Thoracic aorta (tissue), 2 donors: ENCODE results near the gene MSI2. TPM values are rescaled to one million over a fixed set of nuclear protein-coding genes. Genes with fewer than 3 reads are reported as not detected.

Source experiments
- ATAC-seq: fragments of 150-250 bp; one replicate; pipeline ENCODE4 v1.8.0; 2017; ENCODE audit warnings: low read depth; ENCODE audit not compliant: insufficient number of reproducible peaks, low FRiP score
- DNase-seq: peaks from one replicate; pipeline ENCODE4 v3.0.0-alpha.2; 2020; ENCODE audit warnings: low spot score
- H3K27ac ChIP-seq, 2 donors: fragments of 200-600 bp; sonication (generic); 1 replicate in 1 of 2; 2 replicates in 1 of 2; pipeline ENCODE4 v1.5.1; 2016; ENCODE audit warnings: mild to moderate bottlenecking in 2 of 2, moderate library complexity in 2 of 2
- H3K27me3 ChIP-seq: fragments of 200-600 bp; sonication (generic); replicated peaks from 2 replicates; pipeline ENCODE4 v1.6.0; 2016; ENCODE audit warnings: mild to moderate bottlenecking; ENCODE audit not compliant: insufficient read depth
- H3K36me3 ChIP-seq: fragments of 200-600 bp; sonication (generic); one replicate; pipeline ENCODE4 v1.5.1; 2016
- H3K4me1 ChIP-seq, 2 donors: fragments of 200-600 bp; sonication (generic); 1 replicate in 1 of 2; 2 replicates in 1 of 2; pipeline versions ENCODE4 v1.5.1 to v1.6.0; 2016; ENCODE audit warnings: low read depth in 2 of 2, mild to moderate bottlenecking in 1 of 2; ENCODE audit not compliant: control insufficient read depth in 1 of 2
- H3K4me3 ChIP-seq: fragments of 200-600 bp; sonication (generic); 2 replicates; pipeline ENCODE4 v1.5.1; 2016; ENCODE audit warnings: mild to moderate bottlenecking
- H3K9me3 ChIP-seq: fragments of 200-600 bp; sonication (generic); 2 replicates; pipeline ENCODE4 v1.5.1; 2016
- CTCF ChIP-seq: fragments of 200-600 bp; sonication (generic); IDR thresholded peaks from one replicate; pipeline ENCODE4 v1.5.1; 2019; ENCODE audit warnings: antibody characterized with exemption
- total RNA-seq, 2 donors: library from RNA; depleted of rRNA; stranded (reverse); fragments of >200 nt; gene quantifications; one replicate each; pipeline versions ENCODE4 v1.1.0 to v1.2.3, GENCODE V29; 2016

MSI2 gene
- total RNA-seq, 2 donors from 2014 or later, result 32.1 to 46.2 TPM

GRCh38 chr17:57533684-57534305, 277.5 kb downstream of the MSI2 start:
- peaks cover 0 to 6% of the 10 kb centered on the region in 2 donors for H3K4me1 ChIP-seq
- H3K4me3 ChIP-seq, result no peak overlapping the region
- no peaks in the 10 kb centered on the region for H3K27me3 ChIP-seq
- ATAC-seq, result no peak
- no peaks in the 10 kb centered on the region for H3K9me3 ChIP-seq
- H3K36me3 ChIP-seq, result no peaks in the 10 kb centered on the region
- TF ChIP-seq CTCF, result no peak
- no peak for DNase-seq
- H3K27ac ChIP-seq, result no peak overlapping the region

GRCh38 chr17:57534863-57535248, 278.5 kb downstream of the MSI2 start:
- no peak overlapping the region for H3K27ac ChIP-seq
- H3K4me3 ChIP-seq, result no peak overlapping the region
- no peaks in the 10 kb centered on the region for H3K36me3 ChIP-seq
- ATAC-seq, result no peak
- H3K9me3 ChIP-seq, result no peaks in the 10 kb centered on the region
- no peak for TF ChIP-seq CTCF
- H3K4me1 ChIP-seq, result peaks cover 0 to 15% of the 10 kb centered on the region in 2 donors
- DNase-seq, result no peak
- H3K27me3 ChIP-seq, result no peaks in the 10 kb centered on the region

DNA sequence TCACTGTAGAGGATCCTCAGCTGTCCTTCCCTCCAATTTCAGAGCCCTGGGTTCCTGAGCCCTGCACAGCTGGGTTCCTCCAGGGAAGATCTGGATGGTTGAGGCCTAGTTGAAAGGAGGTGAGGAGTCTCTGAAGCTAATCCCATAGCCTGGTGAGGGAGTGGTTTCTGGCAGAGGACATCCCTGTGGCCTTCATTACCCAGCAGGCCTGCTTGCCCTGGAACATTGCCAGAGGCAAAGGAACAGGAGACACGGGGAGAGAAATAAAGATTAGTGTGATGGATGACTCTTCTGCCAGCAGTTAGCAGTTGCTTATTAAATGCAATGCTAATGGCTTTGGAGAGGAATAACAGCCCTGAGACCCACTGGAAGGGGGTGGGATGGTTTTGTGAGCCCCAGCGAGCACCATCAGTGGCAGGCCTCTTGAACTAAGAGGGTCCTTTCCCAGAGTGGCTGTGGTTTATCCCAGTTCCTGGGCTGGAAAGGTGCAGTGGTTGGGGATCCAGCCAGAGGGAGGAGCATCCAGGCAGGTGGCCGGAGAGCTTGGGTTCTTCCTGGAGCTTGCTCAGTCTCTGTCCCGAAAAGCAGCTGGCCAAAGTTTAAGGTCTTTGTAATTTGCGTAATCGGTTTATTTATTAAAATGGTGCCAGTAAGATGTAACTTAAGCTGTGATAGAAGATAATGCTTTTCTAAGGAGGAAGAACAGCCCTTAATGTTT, 279.1 kb downstream of the MSI2 start:
- no peak overlapping the region for H3K4me3 ChIP-seq
- no peaks in the 10 kb centered on the region for H3K9me3 ChIP-seq
- H3K27me3 ChIP-seq, result no peaks in the 10 kb centered on the region
- ATAC-seq (no peak), DNase-seq (no peak)
- H3K4me1 ChIP-seq, result peaks cover 0 to 17% of the 10 kb centered on the region in 2 donors
- TF ChIP-seq CTCF, result no peak
- no peaks in the 10 kb centered on the region for H3K36me3 ChIP-seq
- no peak overlapping the region for H3K27ac ChIP-seq

GRCh38 chr17:57536289-57536688, 280.0 kb downstream of the MSI2 start:
- TF ChIP-seq CTCF, result no peak
- no peak overlapping the region for H3K4me3 ChIP-seq
- no peaks in the 10 kb centered on the region for H3K27me3 ChIP-seq
- no peaks in the 10 kb centered on the region for H3K36me3 ChIP-seq
- no peak for ATAC-seq
- H3K4me1 ChIP-seq, result peaks cover 0 to 24% of the 10 kb centered on the region in 2 donors
- no peak for DNase-seq
- H3K9me3 ChIP-seq, result no peaks in the 10 kb centered on the region
- H3K27ac ChIP-seq, result no peak overlapping the region

GRCh38 chr17:57536789-57537523, 280.6 kb downstream of the MSI2 start:
- Histone ChIP-seq H3K4me3 (no peak overlapping the region), H3K27me3 (no peaks in the 10 kb centered on the region), H3K27ac (no peak overlapping the region), H3K9me3 (no peaks in the 10 kb centered on the region), H3K36me3 (no peaks in the 10 kb centered on the region), H3K4me1 (peaks cover 0 to 31% of the 10 kb centered on the region in 2 donors)
- DNase-seq (no peak), ATAC-seq (no peak)
- TF ChIP-seq CTCF, result no peak
